Thyroid gland (tissue), 4 donors: Measurements from ENCODE around the gene DLGAP1. TPM values are rescaled to one million over a fixed set of nuclear protein-coding genes. Genes with fewer than 3 reads are reported as not detected.

Experiments used
- DNase-seq, 2 donors: peaks; one replicate each; pipeline ENCODE4 v3.0.0-alpha.2; 2019
- H3K27ac ChIP-seq, 3 donors: fragments of 200-600 bp; sonication (generic); 1 replicate in 2 of 3; 2 replicates in 1 of 3; pipeline ENCODE4 v1.5.1; 2016 to 2019; ENCODE audit warnings: mild to moderate bottlenecking in 1 of 3, moderate library complexity in 1 of 3
- H3K27me3 ChIP-seq: fragments of 200-600 bp; sonication (generic); one replicate; pipeline ENCODE4 v1.5.1; 2019
- H3K36me3 ChIP-seq, 2 donors: fragments of 200-600 bp; sonication (generic); one replicate each; pipeline ENCODE4 v1.5.1; 2016 to 2019
- H3K4me1 ChIP-seq, 2 donors: fragments of 200-600 bp; sonication (generic); one replicate each; pipeline ENCODE4 v1.5.1; 2017 to 2019
- H3K4me3 ChIP-seq, 3 donors: fragments of 200-600 bp; sonication (generic); replicated peaks in 1 of 3; 1 replicate in 2 of 3; 2 replicates in 1 of 3; pipeline ENCODE4 v1.5.1; 2016; ENCODE audit warnings: mild to moderate bottlenecking in 1 of 3
- H3K9me3 ChIP-seq: fragments of 200-600 bp; sonication (generic); one replicate; pipeline ENCODE4 v1.5.1; 2017
- POLR2A ChIP-seq, 2 donors: fragments of 450-650 bp; IDR thresholded peaks; one replicate each; pipeline ENCODE4 v1.6.1; 2017; ENCODE audit warnings: antibody characterized with exemption in 2 of 2, mild to moderate bottlenecking in 2 of 2, moderate library complexity in 1 of 2
- WGBS, 2 donors: methylation state at CpG; one replicate each; pipeline ENCODE4 v1.1.5; 2017; 5-methylcytosine and 5-hydroxymethylcytosine counted together
- intact Hi-C: fragments of 100-400 bp; cut with DNase I; formaldehyde crosslinking; loops from one replicate; pipeline ENCODE4 v1.15.1; 2023
- total RNA-seq, 4 donors: library from RNA; depleted of rRNA; stranded (reverse); fragments of >200 nt; gene quantifications; one replicate each; pipeline ENCODE4 v1.2.3, GENCODE V29; 2016
- TF ChIP-seq, protein P1 (sequence below), 6 experiments: fragments of 200-600 bp in 3 of 6; fragments of 450-650 bp in 3 of 6; sonication (generic) in 3 of 6; IDR thresholded peaks; one replicate each; pipeline ENCODE4 v1.5.1; 2016 to 2019; ENCODE audit warnings: antibody characterized with exemption in 6 of 6, mild to moderate bottlenecking in 2 of 6, inconsistent platforms in 1 of 6, moderate library complexity in 1 of 6

Gene DLGAP1
- total RNA-seq, 4 donors from 2014 or later = 0.25 to 2.7 (median 0.77) TPM

DNA sequence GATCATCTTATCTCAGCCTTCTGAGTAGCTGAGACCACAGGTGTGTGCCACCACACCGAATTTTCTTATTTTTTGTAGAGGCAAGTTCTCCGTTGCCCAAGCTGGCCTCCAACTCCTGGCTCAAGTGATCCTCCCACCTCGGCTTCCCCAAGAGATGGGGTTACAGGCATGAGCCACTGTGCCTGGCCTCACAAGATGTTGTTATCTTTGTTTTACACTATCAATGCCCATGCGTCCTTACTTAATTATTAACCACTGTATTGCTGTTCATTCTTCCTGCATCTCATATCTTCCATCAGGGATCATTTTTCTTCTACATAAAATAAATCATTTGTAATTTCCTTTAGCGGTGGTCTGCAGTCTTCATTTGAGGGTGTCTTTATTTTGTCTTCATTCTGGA is 823.2 kb downstream of the DLGAP1 start:
- Histone ChIP-seq H3K27ac (no peak overlapping the region), H3K4me3 (no peak overlapping the region), H3K27me3 (no peaks in the 10 kb centered on the region), H3K36me3 (no peaks in the 10 kb centered on the region), H3K4me1 (no peaks in the 10 kb centered on the region), H3K9me3 (no peaks in the 10 kb centered on the region)
- WGBS, 2 donors = 92 to 95% methylated on average over 5 of the region's 5 CpGs
- TF ChIP-seq, protein P1, sequence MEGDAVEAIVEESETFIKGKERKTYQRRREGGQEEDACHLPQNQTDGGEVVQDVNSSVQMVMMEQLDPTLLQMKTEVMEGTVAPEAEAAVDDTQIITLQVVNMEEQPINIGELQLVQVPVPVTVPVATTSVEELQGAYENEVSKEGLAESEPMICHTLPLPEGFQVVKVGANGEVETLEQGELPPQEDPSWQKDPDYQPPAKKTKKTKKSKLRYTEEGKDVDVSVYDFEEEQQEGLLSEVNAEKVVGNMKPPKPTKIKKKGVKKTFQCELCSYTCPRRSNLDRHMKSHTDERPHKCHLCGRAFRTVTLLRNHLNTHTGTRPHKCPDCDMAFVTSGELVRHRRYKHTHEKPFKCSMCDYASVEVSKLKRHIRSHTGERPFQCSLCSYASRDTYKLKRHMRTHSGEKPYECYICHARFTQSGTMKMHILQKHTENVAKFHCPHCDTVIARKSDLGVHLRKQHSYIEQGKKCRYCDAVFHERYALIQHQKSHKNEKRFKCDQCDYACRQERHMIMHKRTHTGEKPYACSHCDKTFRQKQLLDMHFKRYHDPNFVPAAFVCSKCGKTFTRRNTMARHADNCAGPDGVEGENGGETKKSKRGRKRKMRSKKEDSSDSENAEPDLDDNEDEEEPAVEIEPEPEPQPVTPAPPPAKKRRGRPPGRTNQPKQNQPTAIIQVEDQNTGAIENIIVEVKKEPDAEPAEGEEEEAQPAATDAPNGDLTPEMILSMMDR (IDR thresholded peaks at IDR 0.05) = no peak
- TF ChIP-seq POLR2A (IDR thresholded peaks at IDR 0.05) = no peak
- no peak for DNase-seq
- intact Hi-C loops = no loop called here

- Histone ChIP-seq H3K27me3 (no peaks in the 10 kb centered on the region), H3K9me3 (no peaks in the 10 kb centered on the region), H3K4me3 (no peak overlapping the region), H3K27ac (no peak overlapping the region), H3K4me1 (peaks cover 13 to 30% of the 10 kb centered on the region in 2 donors), H3K36me3 (no peaks in the 10 kb centered on the region)
- intact Hi-C loops = no loop called here
- TF ChIP-seq POLR2A (IDR thresholded peaks at IDR 0.05) = no peak
- TF ChIP-seq, protein P1 (IDR thresholded peaks at IDR 0.05) = no peak
- 88 to 93% methylated on average over 5 of the region's 5 CpGs for WGBS, 2 donors
- DNase-seq = no peak
These were observed 828.1 kb downstream of the DLGAP1 start for GRCh38 chr18:3626929-3627458.

- Histone ChIP-seq H3K27me3 (no peaks in the 10 kb centered on the region), H3K9me3 (no peaks in the 10 kb centered on the region), H3K4me1 (peaks cover 13 to 42% of the 10 kb centered on the region in 2 donors), H3K4me3 (no peak overlapping the region), H3K27ac (no peak overlapping the region), H3K36me3 (no peaks in the 10 kb centered on the region)
- intact Hi-C loops = no loop called here
- TF ChIP-seq POLR2A (IDR thresholded peaks at IDR 0.05) = no peak
- TF ChIP-seq, protein P1 (IDR thresholded peaks at IDR 0.05) = no peak
- no peak for DNase-seq
These were observed 829.4 kb downstream of the DLGAP1 start for GRCh38 chr18:3625742-3626091.

DNA sequence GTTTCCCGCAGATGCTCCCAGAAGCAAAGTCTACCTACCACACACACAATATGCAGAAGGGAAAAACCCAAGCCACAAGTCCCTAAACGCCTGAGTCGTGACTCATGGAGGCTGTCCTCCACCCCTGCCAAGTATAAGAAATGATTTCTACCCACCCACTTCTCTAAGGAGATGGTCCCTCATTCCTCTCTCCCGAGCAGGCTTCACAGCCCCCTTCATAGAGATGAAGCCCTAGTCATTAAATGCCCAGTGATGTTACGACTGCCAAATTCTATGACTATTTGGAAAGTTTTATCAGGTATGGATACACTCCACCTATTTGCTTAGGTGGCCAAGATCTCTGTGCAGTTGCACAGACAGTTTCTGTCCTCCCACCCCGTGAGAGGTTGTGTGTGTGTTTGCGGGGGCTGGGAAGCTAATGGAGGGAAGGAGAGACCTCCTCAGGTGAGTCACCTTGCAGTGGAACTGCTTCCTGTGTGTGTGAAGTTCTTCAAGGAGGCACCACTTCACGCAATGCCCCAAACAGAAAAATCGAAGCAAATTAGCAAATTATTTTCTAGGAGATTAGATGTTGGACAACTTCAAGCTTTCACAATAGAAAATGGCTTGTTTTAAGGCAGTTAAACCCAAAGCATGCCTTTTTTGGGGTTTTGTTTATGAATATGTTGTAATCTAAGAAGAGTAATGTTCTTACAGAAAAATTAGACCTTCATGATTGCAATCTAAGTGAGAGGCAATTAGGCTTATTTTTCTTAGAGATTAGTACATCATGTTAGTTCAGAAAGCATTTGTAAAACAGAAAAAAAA is 830.0 kb downstream of the DLGAP1 start:
- no peak overlapping the region for H3K4me3 ChIP-seq
- 64 to 74% methylated on average over 9 of the region's 9 CpGs for WGBS, 2 donors
- peak overlapping the region; percentile 62 to 90 (median 83) for H3K27ac ChIP-seq
- no peaks in the 10 kb centered on the region for H3K27me3 ChIP-seq
- TF ChIP-seq, protein P1 (IDR thresholded peaks at IDR 0.05) = no peak
- no peak for TF ChIP-seq POLR2A (IDR thresholded peaks at IDR 0.05)
- no peaks in the 10 kb centered on the region for H3K9me3 ChIP-seq
- no peaks in the 10 kb centered on the region for H3K36me3 ChIP-seq
- peaks cover 13 to 44% of the 10 kb centered on the region in 2 donors for H3K4me1 ChIP-seq
- intact Hi-C loops = no loop called here
- DNase-seq = no peak

- H3K4me1 ChIP-seq = peaks cover 13 to 44% of the 10 kb centered on the region in 2 donors
- peak overlapping the region; percentile 62 to 90 (median 83) for H3K27ac ChIP-seq
- DNase-seq = no peak
- WGBS, 2 donors = 62 to 73% methylated on average over 2 of the region's 2 CpGs
- H3K4me3 ChIP-seq = no peak overlapping the region
- H3K36me3 ChIP-seq = no peaks in the 10 kb centered on the region
- intact Hi-C loops = no loop called here
- no peaks in the 10 kb centered on the region for H3K27me3 ChIP-seq
- TF ChIP-seq POLR2A (IDR thresholded peaks at IDR 0.05) = no peak
- TF ChIP-seq, protein P1 (IDR thresholded peaks at IDR 0.05) = no peak
- H3K9me3 ChIP-seq = no peaks in the 10 kb centered on the region
These were observed 830.6 kb downstream of the DLGAP1 start for GRCh38 chr18:3624546-3624934.
